Neural progenitor cell (in vitro differentiated cells): ENCODE measurements around the gene BCAS1. TPM values are rescaled to one million over a fixed set of nuclear protein-coding genes. Genes with fewer than 3 reads are reported as not detected.

Source experiments
- DNase-seq: peaks from one replicate; pipeline ENCODE4 v3.0.0-alpha.2; 2016; ENCODE audit warnings: low spot score
- H2AFZ ChIP-seq: fragments of 200-600 bp; sonication (generic); replicated peaks from 2 replicates; pipeline ENCODE4 v1.6.1; 2016; ENCODE audit warnings: antibody characterized with exemption
- H3F3A ChIP-seq: fragments of 200-600 bp; sonication (generic); 2 replicates; pipeline ENCODE4 v1.6.1; 2016; ENCODE audit warnings: antibody characterized with exemption, low read depth
- H3K27ac ChIP-seq: fragments of 200-600 bp; sonication (generic); 2 replicates; pipeline ENCODE4 v1.5.1; 2016; ENCODE audit warnings: mild to moderate bottlenecking
- H3K27me3 ChIP-seq: fragments of 200-600 bp; sonication (generic); 2 replicates; pipeline ENCODE4 v1.6.1; 2016; ENCODE audit warnings: mild to moderate bottlenecking, moderate library complexity
- H3K36me3 ChIP-seq: fragments of 200-600 bp; sonication (generic); 2 replicates; pipeline ENCODE4 v1.5.1; 2016
- H3K4me1 ChIP-seq: fragments of 200-600 bp; sonication (generic); 2 replicates; pipeline ENCODE4 v1.6.1; 2016; ENCODE audit warnings: mixed run types
- H3K4me2 ChIP-seq: fragments of 200-600 bp; sonication (generic); 2 replicates; pipeline ENCODE4 v1.6.1; 2016
- H3K4me3 ChIP-seq: fragments of 200-600 bp; sonication (generic); 2 replicates; pipeline ENCODE4 v1.5.1; 2016
- H3K79me2 ChIP-seq: fragments of 200-600 bp; sonication (generic); 2 replicates; pipeline ENCODE4 v1.6.1; 2016; ENCODE audit warnings: low read depth
- H3K9ac ChIP-seq: fragments of 200-600 bp; sonication (generic); 2 replicates; pipeline ENCODE4 v1.6.1; 2016
- H3K9me3 ChIP-seq: fragments of 200-600 bp; sonication (generic); 2 replicates; pipeline ENCODE4 v1.5.1; 2016; ENCODE audit warnings: low read depth
- H4K20me1 ChIP-seq: fragments of 200-600 bp; sonication (generic); 2 replicates; pipeline ENCODE4 v1.6.1; 2016; ENCODE audit warnings: low read depth
- H3K27ac Mint-ChIP-seq: 3 replicates; pipeline ENCODE4 v1.8.0; 2021; ENCODE audit warnings: mixed read lengths
- H3K27me3 Mint-ChIP-seq: 2 replicates; pipeline ENCODE4 v1.8.0; 2022; ENCODE audit warnings: low read depth, mild to moderate bottlenecking, inconsistent platforms, moderate library complexity, mixed read lengths; ENCODE audit not compliant: insufficient read depth
- H3K36me3 Mint-ChIP-seq: 3 replicates; pipeline ENCODE4 v1.8.0; 2021; ENCODE audit warnings: mixed read lengths
- H3K4me1 Mint-ChIP-seq: 3 replicates; pipeline ENCODE4 v1.8.0; 2021; ENCODE audit warnings: mixed read lengths
- H3K4me3 Mint-ChIP-seq: 3 replicates; pipeline ENCODE4 v1.8.0; 2021; ENCODE audit warnings: mild to moderate bottlenecking, moderate library complexity, mixed read lengths
- H3K9me3 Mint-ChIP-seq: 3 replicates; pipeline ENCODE4 v1.8.0; 2020; ENCODE audit warnings: mixed read lengths
- EZH2 ChIP-seq: fragments of 200-600 bp; sonication (generic); IDR thresholded peaks from 2 replicates; pipeline ENCODE4 v1.6.1; 2017; ENCODE audit warnings: antibody characterized with exemption, mild to moderate bottlenecking, moderate library complexity
- EZH2phosphoT487 ChIP-seq: fragments of 200-600 bp; sonication (generic); IDR thresholded peaks from 2 replicates; pipeline ENCODE4 v1.6.1; 2017; ENCODE audit warnings: antibody characterized with exemption
- total RNA-seq: library from RNA; depleted of rRNA; stranded (reverse); fragments of >200 nt; gene quantifications from 2 replicates; pipeline ENCODE4 v1.2.3, GENCODE V29; 2015; ENCODE audit warnings: low replicate concordance
- TF ChIP-seq, protein P1 (sequence below): fragments of 200-600 bp; sonication (generic); IDR thresholded peaks from 2 replicates; pipeline ENCODE4 v1.5.1; 2017; ENCODE audit warnings: antibody characterized with exemption, mild to moderate bottlenecking

The BCAS1 gene
- total RNA-seq, 1 donor from 2014 or later, result not detected

DNA sequence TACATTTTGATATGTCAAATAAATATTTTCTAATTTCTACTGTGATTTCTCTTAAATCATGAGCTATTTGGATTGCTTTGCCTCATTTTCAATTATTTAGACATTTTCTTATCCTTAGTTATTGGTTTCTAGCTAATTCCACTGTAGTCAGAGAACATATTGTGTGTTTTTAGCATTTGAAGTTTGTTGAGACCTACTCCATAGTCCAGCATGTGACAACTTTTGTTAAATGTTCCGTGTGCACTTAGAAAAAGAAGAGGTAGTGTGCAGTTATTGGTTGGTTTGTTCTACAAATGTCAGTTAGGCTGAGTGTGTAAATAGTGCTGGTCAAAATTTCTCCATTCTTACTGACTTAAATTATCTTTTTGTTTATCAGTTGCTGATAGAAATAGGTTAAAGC is 138.8 kb downstream of the BCAS1 start:
- TF ChIP-seq EZH2phosphoT487 (no peak), EZH2 (no peak)
- TF ChIP-seq, protein P1, sequence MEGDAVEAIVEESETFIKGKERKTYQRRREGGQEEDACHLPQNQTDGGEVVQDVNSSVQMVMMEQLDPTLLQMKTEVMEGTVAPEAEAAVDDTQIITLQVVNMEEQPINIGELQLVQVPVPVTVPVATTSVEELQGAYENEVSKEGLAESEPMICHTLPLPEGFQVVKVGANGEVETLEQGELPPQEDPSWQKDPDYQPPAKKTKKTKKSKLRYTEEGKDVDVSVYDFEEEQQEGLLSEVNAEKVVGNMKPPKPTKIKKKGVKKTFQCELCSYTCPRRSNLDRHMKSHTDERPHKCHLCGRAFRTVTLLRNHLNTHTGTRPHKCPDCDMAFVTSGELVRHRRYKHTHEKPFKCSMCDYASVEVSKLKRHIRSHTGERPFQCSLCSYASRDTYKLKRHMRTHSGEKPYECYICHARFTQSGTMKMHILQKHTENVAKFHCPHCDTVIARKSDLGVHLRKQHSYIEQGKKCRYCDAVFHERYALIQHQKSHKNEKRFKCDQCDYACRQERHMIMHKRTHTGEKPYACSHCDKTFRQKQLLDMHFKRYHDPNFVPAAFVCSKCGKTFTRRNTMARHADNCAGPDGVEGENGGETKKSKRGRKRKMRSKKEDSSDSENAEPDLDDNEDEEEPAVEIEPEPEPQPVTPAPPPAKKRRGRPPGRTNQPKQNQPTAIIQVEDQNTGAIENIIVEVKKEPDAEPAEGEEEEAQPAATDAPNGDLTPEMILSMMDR, result no peak
- DNase-seq, result no peak
- Histone ChIP-seq H3K9me3 (no peaks in the 10 kb centered on the region), H3K9ac (no peak overlapping the region), H3K27me3 (no peaks in the 10 kb centered on the region), H3K4me2 (no peak overlapping the region), H3F3A (peaks cover 7% of the 10 kb centered on the region), H3K79me2 (no peaks in the 10 kb centered on the region), H3K27ac (no peak overlapping the region), H4K20me1 (no peaks in the 10 kb centered on the region), H3K36me3 (no peaks in the 10 kb centered on the region), H3K4me3 (no peak overlapping the region), H3K4me1 (peaks cover 14% of the 10 kb centered on the region), H2AFZ (no peak overlapping the region)
- Mint-ChIP-seq H3K27ac (no peak overlapping the region), H3K36me3 (no peaks in the 10 kb centered on the region), H3K4me3 (no peak overlapping the region), H3K27me3 (no peaks in the 10 kb centered on the region), H3K9me3 (no peaks in the 10 kb centered on the region), H3K4me1 (peaks cover 26% of the 10 kb centered on the region)

DNA sequence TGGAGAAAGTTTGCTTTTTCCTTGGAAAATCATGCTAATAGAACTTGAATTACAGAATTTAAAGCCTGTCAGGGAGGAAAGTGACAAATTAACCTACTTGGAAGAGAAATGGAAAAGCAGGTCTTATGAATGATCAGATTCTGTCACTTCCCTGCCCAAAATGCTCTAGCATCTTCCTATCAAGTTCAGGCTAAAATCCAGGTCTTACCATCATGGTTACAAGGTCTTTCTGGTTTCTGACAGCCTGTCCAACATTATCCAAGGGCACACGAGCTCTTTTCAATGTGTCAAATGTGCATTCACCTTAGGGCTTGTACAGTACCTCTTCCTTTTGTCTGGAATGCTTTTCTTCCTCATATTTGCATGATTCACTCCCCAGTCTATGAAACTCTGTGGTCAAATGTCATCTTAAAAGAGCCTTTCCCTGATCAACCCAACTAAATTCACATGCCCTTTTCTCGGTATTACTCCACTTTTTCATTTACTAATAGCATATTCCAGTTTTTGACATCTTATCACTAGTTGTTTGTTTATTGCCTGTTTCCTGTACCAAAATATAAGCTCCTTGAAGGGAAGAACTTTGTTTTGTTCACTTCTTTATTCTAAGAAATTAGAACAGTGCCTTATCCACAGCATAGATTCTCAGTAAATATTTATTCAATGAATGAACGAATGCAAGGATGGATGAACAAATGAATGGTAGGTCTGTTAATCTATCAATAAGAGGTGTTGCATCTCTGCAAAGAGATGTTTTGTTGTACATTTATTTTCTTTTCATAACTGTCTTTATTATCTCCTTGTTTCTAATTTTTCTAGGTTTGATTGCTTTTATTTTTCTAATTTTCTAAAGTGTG is 139.5 kb downstream of the BCAS1 start:
- H3K9ac ChIP-seq, result no peak overlapping the region
- peaks cover 13% of the 10 kb centered on the region for H3K4me1 ChIP-seq
- DNase-seq, result no peak
- Mint-ChIP-seq H3K4me3 (no peak overlapping the region), H3K4me1 (peaks cover 26% of the 10 kb centered on the region), H3K27me3 (no peaks in the 10 kb centered on the region), H3K27ac (no peak overlapping the region), H3K9me3 (no peaks in the 10 kb centered on the region), H3K36me3 (no peaks in the 10 kb centered on the region)
- no peaks in the 10 kb centered on the region for H3K79me2 ChIP-seq
- TF ChIP-seq, protein P1, result no peak
- TF ChIP-seq EZH2phosphoT487, result no peak
- no peak for TF ChIP-seq EZH2
- no peaks in the 10 kb centered on the region for H4K20me1 ChIP-seq
- no peaks in the 10 kb centered on the region for H3K9me3 ChIP-seq
- H3F3A ChIP-seq, result peaks cover 7% of the 10 kb centered on the region
- H3K27ac ChIP-seq, result no peak overlapping the region
- H3K4me2 ChIP-seq, result no peak overlapping the region
- no peak overlapping the region for H2AFZ ChIP-seq
- H3K4me3 ChIP-seq, result no peak overlapping the region
- no peaks in the 10 kb centered on the region for H3K27me3 ChIP-seq
- H3K36me3 ChIP-seq, result no peaks in the 10 kb centered on the region

DNA sequence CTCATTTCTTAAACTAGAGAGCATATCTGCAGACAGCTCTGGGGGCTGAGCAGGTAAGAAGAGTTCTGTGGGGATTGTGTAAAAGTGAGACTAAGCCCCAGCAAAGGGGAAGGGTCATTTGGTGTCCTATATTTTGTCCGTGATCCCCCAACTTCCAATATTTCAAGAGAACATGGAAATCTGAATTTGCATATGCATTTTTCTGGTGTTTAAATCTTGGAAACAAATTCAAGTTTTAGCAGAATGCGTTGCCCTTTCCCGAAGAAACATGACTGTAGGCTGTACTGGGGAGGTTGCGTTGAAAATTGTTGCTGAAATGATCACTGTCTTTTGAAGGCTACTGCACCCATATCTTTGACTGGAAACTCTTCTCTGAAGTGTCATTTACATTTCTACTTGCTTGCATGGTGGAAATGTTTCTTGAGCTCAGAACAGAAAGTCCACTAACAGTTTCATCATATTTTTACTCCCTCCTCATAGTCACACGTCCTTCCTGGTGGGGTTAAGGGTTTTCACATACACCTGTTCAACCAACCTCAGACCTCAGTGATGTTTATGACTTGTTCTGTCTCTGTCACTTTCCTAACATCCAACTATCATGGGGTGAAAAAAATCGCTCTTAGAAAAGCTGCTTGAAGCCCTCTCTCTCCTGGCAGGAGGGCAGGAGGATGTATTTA is 140.3 kb downstream of the BCAS1 start:
- TF ChIP-seq EZH2phosphoT487, result no peak
- Histone ChIP-seq H3K4me1 (peaks cover 7% of the 10 kb centered on the region), H3K4me3 (no peak overlapping the region), H3K27ac (no peak overlapping the region), H3K27me3 (no peaks in the 10 kb centered on the region), H3K9me3 (no peaks in the 10 kb centered on the region), H3K9ac (no peak overlapping the region), H3K4me2 (no peak overlapping the region), H3K79me2 (no peaks in the 10 kb centered on the region), H4K20me1 (no peaks in the 10 kb centered on the region), H3K36me3 (no peaks in the 10 kb centered on the region), H2AFZ (no peak overlapping the region), H3F3A (peaks cover 6% of the 10 kb centered on the region)
- Mint-ChIP-seq H3K4me1 (peaks cover 22% of the 10 kb centered on the region), H3K27me3 (no peaks in the 10 kb centered on the region), H3K4me3 (no peak overlapping the region), H3K36me3 (no peaks in the 10 kb centered on the region), H3K9me3 (no peaks in the 10 kb centered on the region), H3K27ac (no peak overlapping the region)
- no peak for DNase-seq

- Mint-ChIP-seq H3K36me3 (no peaks in the 10 kb centered on the region), H3K4me1 (peaks cover 15% of the 10 kb centered on the region)
These were observed 141.0 kb downstream of the BCAS1 start for GRCh38 chr20:53929399-53929798.

More at GRCh38 chr20:53929399-53929798, 141.0 kb downstream of the BCAS1 start:
- H3K27ac ChIP-seq, result no peak overlapping the region
- H3K27ac Mint-ChIP-seq, result no peak overlapping the region
- H3F3A ChIP-seq, result no peaks in the 10 kb centered on the region
- no peaks in the 10 kb centered on the region for H3K9me3 ChIP-seq
- no peak overlapping the region for H3K4me3 ChIP-seq
- no peaks in the 10 kb centered on the region for H3K27me3 ChIP-seq
- no peak for DNase-seq
- no peaks in the 10 kb centered on the region for H4K20me1 ChIP-seq
- no peaks in the 10 kb centered on the region for H3K9me3 Mint-ChIP-seq
- no peaks in the 10 kb centered on the region for H3K27me3 Mint-ChIP-seq
- no peaks in the 10 kb centered on the region for H3K79me2 ChIP-seq
- no peak overlapping the region for H2AFZ ChIP-seq
- no peak for TF ChIP-seq EZH2
- TF ChIP-seq, protein P1, result no peak
- no peak for TF ChIP-seq EZH2phosphoT487
- H3K9ac ChIP-seq, result no peak overlapping the region
- no peaks in the 10 kb centered on the region for H3K36me3 ChIP-seq
- H3K4me2 ChIP-seq, result no peak overlapping the region
- H3K4me3 Mint-ChIP-seq, result no peak overlapping the region
- H3K4me1 ChIP-seq, result peaks cover under 1% of the 10 kb centered on the region
